ENCODE data around the gene ASB6. TPM values are rescaled to one million over a fixed set of nuclear protein-coding genes. Genes with fewer than 3 reads are reported as not detected.

ASB6 gene
- total RNA-seq, 1 experiment from 2014 or later: 18.7 TPM

DNA sequence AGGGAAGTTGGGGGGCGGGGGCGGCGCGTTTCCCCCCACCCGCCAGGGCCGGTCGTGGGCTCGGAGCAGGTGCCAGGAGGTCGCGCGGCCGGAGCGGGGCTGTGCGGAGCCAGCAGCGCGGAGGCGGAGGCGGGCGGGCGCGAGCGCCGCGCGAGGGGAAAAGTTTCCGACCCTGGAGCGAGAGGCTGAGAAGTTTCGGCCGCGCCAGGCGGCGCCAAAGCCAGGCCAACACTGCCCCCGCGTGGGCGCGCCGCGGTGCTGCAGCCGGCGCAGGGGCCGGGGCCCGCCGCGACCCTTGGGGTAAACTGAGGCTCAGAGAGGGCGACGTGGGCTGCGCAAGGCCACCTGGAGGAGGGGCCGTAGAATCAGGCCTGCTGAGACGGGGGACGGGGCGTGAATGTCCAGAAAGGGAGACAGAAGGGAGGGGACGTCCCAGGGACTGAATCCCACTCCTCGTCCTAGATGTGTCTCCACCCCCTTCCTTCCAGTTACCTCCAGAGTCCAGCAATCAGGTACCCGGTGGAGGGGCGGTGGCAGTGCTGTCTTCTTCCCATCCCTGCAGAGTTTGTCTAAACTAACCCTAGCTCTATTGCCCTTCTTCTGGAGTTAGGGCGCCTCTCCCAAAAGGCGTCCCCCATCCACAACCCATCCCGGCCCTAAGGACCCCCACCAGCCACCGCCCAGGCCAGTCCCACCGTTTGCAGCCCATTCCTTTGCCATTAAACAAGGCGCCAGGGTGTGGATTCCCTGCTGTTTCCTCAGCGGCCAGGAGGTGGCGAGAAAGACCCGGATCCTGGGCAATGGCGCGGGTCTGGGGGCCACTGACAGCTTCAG lies 31.3 kb downstream of the ASB6 start:
- no peak for DNase-seq (ENCODE audit: extremely low read depth, low read depth)

DNA sequence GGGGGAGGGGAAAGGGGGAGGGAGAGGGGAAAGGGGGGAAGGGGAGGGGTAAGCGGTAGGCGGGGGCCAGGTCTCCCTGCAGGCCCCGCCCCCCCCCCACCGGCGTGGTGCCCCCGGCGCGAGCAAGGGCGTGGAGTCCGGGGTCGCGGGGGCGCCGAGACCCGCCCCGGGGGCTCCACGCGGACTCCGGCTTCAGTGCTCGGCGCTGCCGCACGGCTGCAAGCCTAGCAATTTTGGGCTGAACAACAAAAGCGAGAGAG lies 31.8 kb downstream of the ASB6 start:
- no peak for DNase-seq (ENCODE audit: extremely low read depth, low read depth)

DNA sequence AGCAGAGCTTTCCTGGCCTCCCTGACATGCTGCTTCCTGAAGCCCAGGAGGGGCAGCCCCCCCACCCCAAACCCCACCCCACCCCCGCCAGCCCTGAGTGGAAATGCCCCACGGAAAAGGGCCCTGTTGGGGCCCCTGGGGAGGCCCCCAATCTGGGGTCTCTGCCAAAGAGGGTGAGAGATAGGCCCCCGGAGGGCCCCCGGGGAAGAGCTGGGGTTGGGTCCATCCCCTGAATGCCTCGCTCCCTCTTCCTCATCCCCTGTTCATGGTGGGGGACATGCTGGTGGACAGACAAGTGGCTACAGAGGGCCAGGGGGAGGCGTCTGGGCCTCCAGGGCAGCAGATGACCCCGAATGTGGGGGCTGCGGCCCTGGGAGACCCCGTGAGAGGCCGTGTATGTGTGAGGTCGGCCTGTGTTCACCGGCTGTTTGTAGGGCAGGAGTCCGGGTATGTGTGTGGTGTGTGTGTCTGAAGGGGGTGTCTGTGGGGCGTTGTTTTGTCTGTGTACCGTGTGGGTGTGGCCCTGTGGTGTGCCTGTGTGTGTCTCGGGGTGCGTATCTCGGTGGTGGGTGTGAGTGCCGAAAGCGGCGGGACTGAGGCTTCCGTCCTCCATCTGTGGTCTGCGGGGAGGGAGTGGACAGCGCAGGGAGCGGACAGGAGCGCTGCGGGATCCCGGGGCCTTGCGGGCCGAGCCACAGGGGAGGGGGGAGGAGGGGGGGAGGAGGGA lies 32.3 kb downstream of the ASB6 start:
- no peak for DNase-seq (ENCODE audit: extremely low read depth, low read depth)

DNA sequence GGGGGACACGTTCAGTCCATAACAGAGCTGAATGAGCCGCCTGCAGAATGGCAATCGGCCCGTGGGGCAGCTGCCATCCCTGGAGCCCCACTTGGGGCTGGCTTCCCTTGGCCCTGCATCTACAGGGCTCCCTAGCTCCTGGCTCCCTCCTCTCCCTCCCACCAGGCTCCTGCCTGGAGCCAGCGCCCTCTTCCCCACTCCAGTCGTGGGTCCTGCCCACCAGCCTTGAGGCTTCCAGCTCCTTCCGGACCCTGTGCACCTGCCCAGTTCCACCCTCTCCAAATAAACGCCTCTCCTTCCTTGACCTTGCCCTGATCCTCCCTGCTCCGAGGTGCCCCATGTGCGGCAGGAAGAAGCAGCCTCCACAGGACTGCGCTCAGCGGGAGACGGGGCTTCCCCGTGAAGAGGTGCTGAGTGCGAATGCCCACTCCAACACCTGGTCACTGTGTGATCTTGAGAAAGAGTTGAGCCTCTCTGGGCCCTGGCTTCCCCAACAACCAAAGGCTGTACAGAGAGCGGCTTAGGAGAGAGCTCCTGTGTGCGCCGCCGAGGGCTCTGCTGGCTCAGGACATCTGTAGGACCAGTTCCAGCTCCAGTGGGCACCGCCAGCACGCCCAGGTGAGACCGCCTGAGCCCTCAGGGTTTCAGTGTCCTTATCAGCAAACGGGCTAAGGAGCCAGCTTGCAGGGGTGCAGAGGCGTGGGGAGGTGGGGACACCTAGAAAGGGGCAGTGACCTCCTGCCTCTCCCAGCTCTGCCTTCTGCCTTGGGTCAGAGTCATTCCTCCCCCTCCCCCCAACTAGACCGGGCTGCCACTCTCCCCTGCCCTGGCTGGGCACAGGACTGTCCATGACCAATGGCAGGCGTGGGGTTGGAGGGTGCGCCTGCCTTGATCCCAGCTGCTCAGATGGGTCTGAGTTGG lies 33.1 kb downstream of the ASB6 start:
- DNase-seq (ENCODE audit: extremely low read depth, low read depth): no peak

DNA sequence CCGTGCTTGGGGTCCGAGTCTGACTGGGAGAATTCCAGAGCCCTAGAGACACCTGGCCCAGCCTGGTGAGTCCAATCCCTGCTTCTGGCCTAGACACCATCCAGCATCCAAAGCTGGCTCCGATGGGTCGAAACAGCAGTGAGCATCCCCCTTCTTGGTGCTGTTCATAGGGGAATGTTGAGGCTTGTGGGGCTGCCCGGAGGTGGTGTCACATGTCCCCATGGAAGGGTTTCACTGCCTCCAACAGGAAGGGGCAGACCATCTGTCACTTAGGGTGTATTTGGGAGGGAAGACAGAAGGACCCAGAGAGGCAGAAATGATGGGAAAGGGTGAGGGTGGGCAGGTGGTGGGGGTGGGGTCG lies 34.9 kb downstream of the ASB6 start:
- DNase-seq (ENCODE audit: extremely low read depth, low read depth): no peak

DNA sequence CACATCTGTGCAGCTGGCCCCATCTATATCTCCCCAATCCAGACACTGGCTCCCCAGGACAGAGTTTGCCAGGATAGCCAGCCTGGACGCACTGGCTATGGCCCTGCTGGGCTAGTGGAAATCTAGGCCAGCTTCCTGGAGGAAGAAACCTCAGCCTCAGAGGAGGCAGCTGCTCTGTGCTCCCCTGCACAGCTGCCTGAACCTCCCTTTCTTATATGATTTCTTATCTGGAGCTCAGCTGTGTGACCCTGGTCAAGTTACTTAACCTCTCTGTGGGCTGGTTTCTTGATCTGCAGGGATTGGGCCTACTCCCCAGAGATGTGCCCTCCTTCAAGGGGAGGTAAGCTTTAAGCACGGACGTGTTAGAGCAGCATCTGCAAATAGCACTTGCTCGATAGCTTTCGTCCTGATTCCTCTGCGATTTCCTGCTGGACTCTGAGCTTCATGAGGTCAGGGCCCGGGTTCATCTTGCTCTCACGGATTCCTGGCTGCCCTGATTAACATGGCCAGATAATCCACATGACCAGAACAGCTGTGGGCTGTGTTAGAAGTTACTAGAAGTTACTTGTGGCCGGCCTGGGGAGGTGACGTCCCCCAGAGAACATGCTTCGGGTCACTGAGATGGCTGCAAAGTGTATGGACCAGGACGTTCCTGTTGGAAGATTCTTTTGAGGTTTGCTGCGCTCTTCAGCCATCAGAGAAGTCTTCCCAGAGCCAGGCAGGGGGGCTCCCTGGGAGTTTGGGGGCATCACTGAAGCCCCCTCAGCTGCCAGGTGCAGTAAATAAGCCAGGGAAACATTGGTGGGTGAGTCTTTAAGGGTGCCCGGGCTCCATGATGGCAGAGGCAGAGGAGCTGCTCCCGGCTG lies 35.6 kb downstream of the ASB6 start:
- no peak for DNase-seq (ENCODE audit: extremely low read depth, low read depth)

DNA sequence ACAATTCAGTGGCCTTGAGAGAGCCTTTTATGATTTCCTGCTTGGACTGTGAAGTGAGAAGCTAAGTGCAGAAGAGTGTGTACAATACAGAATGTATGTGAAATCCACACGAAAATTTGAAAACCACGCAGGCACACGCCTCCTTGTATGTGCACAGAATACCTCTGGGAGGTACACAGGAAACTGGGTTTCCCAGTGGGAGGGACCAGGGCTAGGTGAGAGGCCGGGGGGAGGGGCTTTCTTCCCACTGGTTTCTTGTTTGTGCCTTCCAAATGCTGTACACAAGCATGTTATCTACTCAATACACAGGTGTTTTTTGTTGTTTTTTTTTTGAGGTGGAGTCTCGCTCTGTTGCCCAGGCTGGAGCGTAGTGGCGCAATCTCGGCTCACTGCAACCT lies 37.2 kb downstream of the ASB6 start:
- DNase-seq (ENCODE audit: extremely low read depth, low read depth): no peak

DNA sequence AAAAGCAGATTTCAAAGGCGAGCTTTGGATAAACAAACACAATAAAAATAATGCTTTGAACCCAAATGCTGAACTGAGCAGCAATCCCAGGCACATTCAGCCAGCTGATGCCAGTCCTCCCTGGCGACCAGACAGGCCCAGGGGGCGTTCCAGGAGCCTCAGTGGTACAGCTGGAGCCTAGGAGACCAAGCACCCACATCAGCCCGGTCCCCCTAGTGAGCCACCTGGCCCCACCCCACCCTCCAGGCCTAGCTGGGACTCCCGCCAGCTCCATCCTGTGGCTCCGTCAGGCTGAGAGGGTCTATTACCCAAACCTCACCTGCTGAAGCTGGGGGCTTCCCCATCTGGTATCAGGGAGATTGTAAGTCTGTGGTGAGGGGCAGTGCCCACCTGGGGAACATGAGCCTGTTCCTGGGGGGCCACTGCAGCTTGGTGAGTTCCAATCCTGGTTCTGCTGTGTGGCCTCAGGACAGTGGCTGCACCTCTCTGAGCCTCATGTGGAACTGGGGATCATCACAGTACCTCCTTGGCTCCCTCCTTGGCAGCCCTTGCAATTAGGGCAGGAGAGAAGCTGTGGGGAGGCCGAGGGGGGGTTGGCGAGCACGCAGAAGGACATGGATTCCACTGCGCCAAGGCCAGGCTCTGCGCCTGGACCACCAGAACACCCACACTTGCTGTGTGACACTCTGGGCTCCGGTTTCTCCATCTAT lies 37.7 kb downstream of the ASB6 start:
- no peak for DNase-seq (ENCODE audit: extremely low read depth, low read depth)

DNA sequence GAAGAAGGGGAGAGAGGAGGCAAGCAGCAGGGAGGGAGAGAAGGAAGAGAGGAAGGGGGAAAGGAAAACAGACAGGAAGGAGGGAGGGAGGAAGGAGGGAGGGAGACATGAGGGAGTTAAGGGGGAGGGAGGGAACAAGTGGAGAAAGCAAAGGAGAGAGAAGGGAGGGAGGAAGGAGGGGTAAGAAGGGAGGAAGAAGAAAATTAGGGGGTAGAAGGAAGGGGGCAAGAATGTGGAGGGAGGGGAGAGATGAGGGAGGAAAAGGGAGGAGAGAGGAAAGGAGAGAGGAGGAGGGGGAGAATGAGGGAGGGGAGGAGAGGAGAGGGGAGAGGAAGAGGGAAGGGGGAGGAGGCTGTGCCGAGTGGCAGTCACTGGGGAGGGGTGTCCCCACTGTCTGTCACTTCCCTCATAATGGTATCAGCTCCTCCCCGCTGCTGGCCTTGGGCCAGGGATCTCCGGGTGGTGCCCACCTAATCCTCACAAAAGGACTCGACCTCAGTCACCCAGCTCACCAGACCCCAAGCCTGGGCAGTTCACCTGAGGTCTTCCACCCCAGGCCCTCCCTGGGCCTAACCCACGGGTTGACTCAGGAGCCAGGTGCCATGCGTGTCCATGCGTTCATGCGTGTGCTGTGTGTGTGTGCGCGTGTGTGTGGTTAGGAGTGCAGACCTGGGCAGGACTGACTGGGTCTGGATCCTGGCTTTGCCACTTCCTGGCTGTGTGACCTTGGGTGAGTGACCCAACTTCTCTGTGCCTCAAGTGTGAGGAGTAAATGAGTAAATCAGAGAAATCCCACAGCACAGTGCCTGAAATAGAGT lies 39.1 kb downstream of the ASB6 start:
- no peak for DNase-seq (ENCODE audit: extremely low read depth, low read depth)

DNA sequence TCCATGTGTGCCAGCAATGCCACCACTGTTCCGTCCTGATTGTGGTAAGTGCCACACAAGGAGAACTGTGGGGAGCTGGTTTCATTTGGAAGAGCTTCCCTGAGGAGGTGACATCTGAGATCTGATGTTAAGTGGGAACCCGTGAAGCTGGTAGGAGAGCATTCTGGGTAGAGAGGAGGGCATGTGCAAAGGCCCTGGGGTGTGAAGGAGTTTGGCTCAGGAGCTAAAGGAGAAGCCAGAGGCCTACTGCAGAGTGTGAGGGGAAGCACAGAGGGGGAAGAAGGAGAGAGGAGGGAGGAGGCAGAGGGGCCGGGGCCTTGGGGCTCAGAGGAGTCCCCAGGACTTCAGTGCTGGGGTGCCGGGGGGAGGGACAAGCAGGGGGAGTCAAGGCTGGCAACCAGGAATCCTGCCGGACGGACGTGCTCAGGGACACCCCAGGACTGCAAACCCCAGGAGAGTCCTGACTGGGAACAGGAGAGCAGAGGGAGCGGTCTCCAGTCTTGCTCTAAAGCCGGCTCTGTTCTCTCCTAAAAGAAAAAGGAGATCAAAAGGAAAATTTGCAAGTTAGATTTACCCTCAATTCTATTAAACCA lies 40.8 kb downstream of the ASB6 start:
- no peak for DNase-seq (ENCODE audit: extremely low read depth, low read depth)

DNA sequence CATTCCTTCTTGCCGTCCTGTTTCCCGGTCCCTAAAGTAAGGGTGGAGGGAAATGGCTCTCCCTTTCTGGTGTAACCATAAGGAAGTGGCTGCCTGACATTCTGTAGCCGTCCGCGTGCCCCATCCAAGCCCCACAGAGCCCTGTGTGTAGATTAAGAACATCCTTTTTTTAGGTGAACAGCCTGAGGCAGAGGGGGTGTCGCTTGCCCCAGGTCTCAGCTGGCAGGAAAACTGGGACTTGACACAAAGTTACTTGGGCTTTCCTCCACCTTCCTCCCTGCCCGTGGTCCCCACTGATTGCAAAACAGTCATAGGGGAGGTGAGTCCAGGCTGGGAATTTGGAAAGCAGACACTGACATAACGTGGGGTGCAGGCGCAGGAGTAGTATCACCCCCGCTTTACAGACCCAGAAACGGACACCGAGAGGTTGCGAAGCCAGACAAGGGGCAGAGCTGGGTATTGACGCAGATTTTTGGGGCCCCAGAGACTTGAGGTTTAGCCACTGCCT lies 43.8 kb downstream of the ASB6 start:
- DNase-seq (ENCODE audit: extremely low read depth, low read depth): no peak

DNA sequence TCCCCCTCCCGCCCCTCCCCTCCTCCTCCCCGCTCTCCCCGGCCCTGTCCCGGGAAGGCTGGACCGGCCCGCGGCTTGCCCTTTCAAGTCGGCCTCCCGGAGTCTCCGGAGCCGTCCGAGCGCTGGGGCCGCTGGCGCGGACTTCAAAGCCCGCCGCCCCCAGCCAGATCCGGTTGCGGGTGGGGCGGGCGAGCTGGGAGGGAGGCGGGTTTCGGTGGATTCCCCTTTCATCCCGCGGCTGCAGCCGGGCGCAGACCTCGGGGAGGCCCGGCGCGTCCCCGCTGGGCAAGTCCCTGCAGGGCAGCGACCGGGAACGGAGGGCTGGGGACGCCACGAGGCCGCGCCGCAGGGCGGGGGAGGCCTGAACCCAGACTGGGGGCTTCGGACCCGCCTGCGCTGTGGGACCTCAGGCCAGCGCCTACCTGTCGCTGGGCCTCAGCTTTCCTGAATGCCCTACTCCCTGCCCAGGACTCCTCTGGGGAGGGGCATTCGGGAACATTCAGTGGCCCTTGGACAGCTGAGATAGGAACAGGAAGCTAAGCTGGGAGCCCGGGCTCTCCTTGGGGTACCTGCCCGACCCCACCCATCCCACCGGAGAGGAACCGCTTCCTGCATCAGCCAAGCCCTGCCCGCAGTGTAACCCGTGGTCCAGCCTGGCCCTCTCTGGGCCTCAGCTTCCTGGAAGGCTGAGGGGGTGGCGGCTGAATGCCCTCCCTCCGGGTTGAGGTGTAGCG lies 44.4 kb downstream of the ASB6 start:
- no peak for DNase-seq (ENCODE audit: extremely low read depth, low read depth)

DNA sequence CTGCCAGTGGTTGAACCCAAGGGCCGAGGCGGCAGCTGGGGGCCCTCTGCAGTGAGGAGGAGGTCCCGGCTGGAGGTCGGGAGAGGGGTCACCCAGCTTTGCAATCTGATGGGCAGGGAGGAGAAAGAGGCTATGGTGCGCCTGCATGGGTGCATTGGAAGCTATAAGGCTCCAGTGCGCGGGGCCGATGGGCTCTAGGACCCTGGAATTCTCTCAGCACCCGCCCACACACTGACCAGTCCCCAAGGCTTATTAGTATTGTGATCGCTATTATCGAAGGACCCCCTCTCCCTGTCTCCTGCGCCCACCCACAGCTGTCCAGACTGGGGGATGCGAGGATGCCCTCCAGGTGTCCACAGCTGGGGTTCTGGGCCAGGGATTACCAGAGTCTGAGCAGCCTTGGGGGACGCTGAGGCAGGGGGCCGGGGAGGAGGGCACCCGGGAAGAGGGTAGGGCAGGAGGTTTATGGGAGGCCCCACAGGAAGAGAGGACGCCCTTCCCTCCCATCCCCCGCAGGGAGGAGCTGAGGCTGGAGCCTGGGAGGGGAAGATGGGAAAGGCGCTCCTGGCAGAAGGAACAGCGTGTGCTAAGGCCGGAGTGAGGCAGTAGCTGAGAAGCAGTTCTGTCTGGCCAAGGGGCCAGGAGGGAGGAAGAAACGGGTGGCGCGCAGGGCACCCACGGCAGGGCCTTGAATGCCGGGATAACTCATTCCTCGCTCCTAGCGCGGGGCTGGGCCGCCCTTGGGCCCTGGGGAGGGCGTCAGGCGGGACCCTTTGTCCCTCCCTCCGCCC lies 45.2 kb downstream of the ASB6 start:
- no peak for DNase-seq (ENCODE audit: extremely low read depth, low read depth)

DNA sequence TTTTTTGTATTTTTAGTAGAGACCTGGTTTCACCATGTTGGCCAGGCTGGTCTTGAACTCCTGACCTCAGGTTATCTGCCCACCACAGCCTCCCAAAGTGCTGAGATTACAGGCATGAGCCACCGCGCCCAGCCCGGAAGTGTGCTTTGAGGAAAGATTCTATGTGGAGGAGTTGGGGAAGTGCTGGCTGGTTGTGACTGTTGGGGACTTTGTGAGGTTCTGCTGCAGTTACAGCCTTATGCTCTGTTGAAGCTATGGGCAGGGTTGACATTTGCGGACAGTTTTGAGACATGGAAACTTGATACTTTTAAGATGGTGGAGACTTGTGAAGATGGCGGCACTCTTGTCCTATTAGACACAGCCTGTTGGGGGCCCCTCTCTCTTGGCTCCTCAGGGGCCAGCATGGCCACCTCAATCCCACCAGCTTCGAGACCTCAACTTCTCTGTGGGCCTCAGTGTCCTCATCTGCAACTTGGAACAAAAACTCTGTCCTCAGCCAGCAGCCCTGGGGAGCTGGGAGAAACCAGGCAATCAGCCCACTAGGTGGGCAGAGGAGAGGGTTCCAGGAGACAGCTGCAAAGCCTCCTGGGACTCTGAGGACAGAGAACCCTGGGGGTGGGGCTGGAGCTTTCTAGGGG lies 45.9 kb downstream of the ASB6 start:
- DNase-seq (ENCODE audit: extremely low read depth, low read depth): no peak

DNA sequence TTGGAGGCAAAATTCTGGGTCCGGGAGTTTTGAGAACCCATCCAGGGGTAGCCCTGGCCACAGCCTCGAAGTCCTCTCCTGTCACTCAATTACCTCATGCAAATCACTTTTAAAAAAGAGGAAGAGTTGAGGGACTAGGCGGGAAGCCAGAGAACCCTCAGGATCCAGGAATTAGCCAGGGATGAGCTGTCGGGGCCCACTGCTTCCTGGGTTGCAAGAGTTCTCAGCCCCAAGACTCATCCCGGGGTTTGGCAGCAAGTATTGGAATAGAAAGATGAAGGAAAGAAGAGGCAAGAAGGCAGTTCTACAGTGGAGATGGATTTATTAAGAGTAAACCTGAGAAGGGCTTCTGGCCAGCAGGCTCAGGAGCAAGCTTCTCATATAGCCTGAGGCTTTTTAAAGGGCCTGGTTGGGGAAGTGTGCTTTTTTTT lies 46.6 kb downstream of the ASB6 start:
- no peak for DNase-seq (ENCODE audit: extremely low read depth, low read depth)

DNA sequence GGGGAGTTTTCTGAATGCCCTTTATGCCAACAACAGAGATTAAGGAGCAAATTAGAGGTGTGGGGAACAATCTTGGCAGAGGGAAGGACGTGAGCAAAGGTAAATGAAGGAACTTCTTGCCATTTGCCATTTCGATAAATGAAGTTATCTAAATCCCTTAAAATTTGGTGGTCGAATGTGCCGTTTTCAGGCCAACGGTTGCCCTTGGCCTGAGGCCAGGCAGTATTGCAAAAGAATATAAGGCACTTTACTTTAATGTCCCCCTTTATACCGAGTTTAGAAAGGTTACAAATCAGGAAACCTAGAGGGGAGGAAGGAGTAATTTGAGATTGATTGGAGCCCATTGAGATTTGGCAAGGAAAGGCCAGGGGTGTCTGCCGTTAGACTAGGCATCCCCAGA lies 47.3 kb downstream of the ASB6 start:
- DNase-seq (ENCODE audit: extremely low read depth, low read depth): no peak
